ENCODE data around the gene FGD3.

GRCh38 chr9:92965759-92966517 is 18.6 kb downstream of the FGD3 start:
- TF ChIP-seq GATA2 (IDR thresholded peaks at IDR 0.05; ENCODE audit: low read depth, low read length) (no peak), GATA3 (IDR thresholded peaks at IDR 0.05; ENCODE audit: low read depth, low read length) (no peak)
